ENCODE measurements around the gene PRSS1.
"Not testable (repeated sequence)": the region's sequence is repeated elsewhere in the genome, so short reads cannot be mapped to it uniquely, and the experiment has no call there.

Gene PRSS1

GRCh38 chr7:142767861-142768260 is 18.6 kb downstream of the PRSS1 start:
- DNase-seq (ENCODE audit: extremely low spot score), result no peak
- ChIA-PET POLR2A (no interaction called here), CTCF (interaction anchor here (1.1 to 9.5 kb wide), 4 partner anchors 11 to 135 kb away, joined by 3 to 99 read pairs (median 4); no protein-coding TSS in a partner anchor)
- TF ChIP-seq CTCF (IDR thresholded peaks at IDR 0.05; ENCODE audit: control extremely low read depth, extremely low read depth, low read depth, missing control alignments), result no peak

DNA sequence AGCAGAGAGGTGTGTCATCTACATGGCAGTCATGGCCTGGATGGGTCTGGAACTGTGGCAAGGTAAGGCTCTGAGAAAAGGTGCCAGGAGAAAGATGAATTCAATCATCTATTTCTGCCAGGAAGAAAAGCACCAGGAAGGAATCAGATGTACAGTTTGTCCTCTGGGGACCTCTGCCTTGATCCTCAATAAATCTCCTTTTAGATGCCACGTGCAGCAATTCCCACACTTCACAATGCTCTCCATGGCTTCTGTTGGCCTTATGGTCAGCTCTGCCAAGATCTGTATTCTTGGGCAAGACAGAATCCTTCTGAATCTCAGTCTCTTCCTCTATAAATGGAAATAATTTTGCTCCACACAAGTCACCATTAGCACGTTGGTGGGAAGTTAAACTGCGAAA is 19.6 kb downstream of the PRSS1 start:
- not testable (repeated sequence) for DNase-seq (ENCODE audit: extremely low spot score)
- POLR2A ChIA-PET, result interaction anchor here (0.6 kb wide), 1 partner anchor 626 kb away, joined by 4 read pairs; no protein-coding TSS in a partner anchor
- CTCF ChIA-PET, result interaction anchor here (0.9 to 9.5 kb wide), 3 partner anchors 16 to 43 kb away, joined by 3 to 99 read pairs (median 5); no protein-coding TSS in a partner anchor

DNA sequence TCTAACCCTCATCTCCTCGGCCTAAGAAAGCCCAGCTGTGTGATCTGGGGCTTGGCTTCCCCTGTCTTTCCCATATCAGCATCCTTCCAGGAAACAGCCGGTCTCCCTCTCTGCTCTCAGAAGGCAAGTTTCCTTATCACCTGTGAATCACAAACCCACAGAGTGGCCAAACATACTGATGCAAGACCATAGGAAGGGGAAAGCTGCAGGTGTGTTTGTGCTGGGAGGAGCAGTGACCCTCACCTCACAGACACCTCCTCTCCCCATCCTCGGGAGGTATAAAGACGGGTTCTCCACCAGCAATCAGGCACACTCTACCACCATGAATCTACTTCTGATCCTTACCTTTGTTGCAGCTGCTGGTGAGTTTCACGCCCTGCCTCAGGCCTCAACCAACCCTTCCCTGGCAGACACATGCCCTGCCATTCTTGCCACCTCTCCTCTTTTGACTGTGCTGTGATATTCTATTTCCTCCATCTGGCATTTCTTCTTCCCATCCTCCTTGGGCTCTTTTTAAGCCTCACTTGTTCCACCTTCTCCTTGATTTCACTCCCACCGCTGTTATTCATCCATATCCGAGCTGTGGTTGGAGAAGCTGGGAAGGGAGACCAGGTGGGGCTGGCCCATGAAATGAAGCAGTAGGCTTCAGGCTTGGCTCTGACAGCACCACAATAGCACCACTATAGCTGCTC is 21.5 kb downstream of the PRSS1 start, which contains the start of gene PRSS2:
TSS of gene PRSS2 (plus strand) at position 310 of the 692 bp plus-strand sequence. CDS start at position 323, 13 bp downstream.
- DNase-seq (ENCODE audit: extremely low spot score), result no peak
- no peak for TF ChIP-seq CTCF (IDR thresholded peaks at IDR 0.05; ENCODE audit: control extremely low read depth, extremely low read depth, low read depth, missing control alignments)
- CTCF ChIA-PET, result interaction anchor here (1.0 to 9.5 kb wide), 15 partner anchors 9 to 255 kb away, joined by 3 to 99 read pairs (median 4); no protein-coding TSS in a partner anchor
- POLR2A ChIA-PET, result interaction anchor here (1.5 kb wide), 1 partner anchor 12 kb away, joined by 4 read pairs; no protein-coding TSS in a partner anchor

GRCh38 chr7:142771353-142771723 is 22.1 kb downstream of the PRSS1 start:
- ChIA-PET POLR2A (interaction anchor here (1.5 kb wide), 1 partner anchor 11 kb away, joined by 4 read pairs; no protein-coding TSS in a partner anchor), CTCF (interaction anchor here (1.0 to 9.5 kb wide), 16 partner anchors 9 to 255 kb away, joined by 3 to 99 read pairs (median 4); no protein-coding TSS in a partner anchor)
- no peak for TF ChIP-seq CTCF (IDR thresholded peaks at IDR 0.05; ENCODE audit: control extremely low read depth, extremely low read depth, low read depth, missing control alignments)
- no peak for DNase-seq (ENCODE audit: extremely low spot score)

GRCh38 chr7:142772051-142772450 is 22.8 kb downstream of the PRSS1 start:
- ChIA-PET POLR2A (interaction anchor here (1.5 kb wide), 1 partner anchor 11 kb away, joined by 4 read pairs; no protein-coding TSS in a partner anchor), CTCF (interaction anchor here (1.0 to 9.5 kb wide), 13 partner anchors 8 to 166 kb away, joined by 3 to 99 read pairs (median 4); no protein-coding TSS in a partner anchor)
- no peak for DNase-seq (ENCODE audit: extremely low spot score)
- TF ChIP-seq CTCF (IDR thresholded peaks at IDR 0.05; ENCODE audit: control extremely low read depth, extremely low read depth, low read depth, missing control alignments), result no peak

GRCh38 chr7:142772673-142773072 is 23.4 kb downstream of the PRSS1 start:
- CTCF ChIA-PET, result interaction anchor here (1.2 to 9.5 kb wide), 7 partner anchors 12 to 140 kb away, joined by 4 to 99 read pairs (median 5); no protein-coding TSS in a partner anchor
- no peak for TF ChIP-seq CTCF (IDR thresholded peaks at IDR 0.05; ENCODE audit: control extremely low read depth, extremely low read depth, low read depth, missing control alignments)
- POLR2A ChIA-PET, result no interaction called here

DNA sequence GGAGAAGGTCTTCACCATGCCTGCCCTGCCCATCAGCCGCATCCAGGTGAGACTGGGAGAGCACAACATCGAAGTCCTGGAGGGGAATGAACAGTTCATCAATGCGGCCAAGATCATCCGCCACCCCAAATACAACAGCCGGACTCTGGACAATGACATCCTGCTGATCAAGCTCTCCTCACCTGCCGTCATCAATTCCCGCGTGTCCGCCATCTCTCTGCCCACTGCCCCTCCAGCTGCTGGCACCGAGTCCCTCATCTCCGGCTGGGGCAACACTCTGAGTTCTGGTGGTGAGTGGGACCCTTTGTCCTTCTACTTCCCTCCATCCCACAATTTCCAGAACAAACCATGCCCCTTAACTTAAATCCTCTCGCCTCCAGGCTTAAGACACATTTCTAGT is 24.0 kb downstream of the PRSS1 start:
- no peak for TF ChIP-seq CTCF (IDR thresholded peaks at IDR 0.05; ENCODE audit: control extremely low read depth, extremely low read depth, low read depth, missing control alignments)
- ChIA-PET POLR2A (no interaction called here), CTCF (interaction anchor here (1.2 to 9.5 kb wide), 3 partner anchors 12 to 141 kb away, joined by 4 to 99 read pairs (median 18); no protein-coding TSS in a partner anchor)
- no peak for DNase-seq (ENCODE audit: extremely low spot score)

More at GRCh38 chr7:142772673-142773072, 23.4 kb downstream of the PRSS1 start:
- no peak for DNase-seq (ENCODE audit: extremely low spot score)

Measured in GM10248 (cell line).